ENCODE measurements around the gene KRT5. TPM values are rescaled to one million over a fixed set of nuclear protein-coding genes. Genes with fewer than 3 reads are reported as not detected.

Gene KRT5
- 0.36 TPM in 1 of 2 replicates, not detected in the other for total RNA-seq

- no peak within 1 kb of the TSS for H3K4me3 ChIP-seq (ENCODE audit: insufficient read depth, low read length)
- no peak within 1 kb of the TSS for H3K4me2 ChIP-seq (ENCODE audit: insufficient read depth, low read length)
- H3K79me2 ChIP-seq (ENCODE audit: insufficient read depth, low read length) = no peaks in the 10 kb centered on the region
- H3K9me3 ChIP-seq (ENCODE audit: low read depth, low read length) = no peaks in the 10 kb centered on the region
- peaks cover 5% of the 10 kb centered on the region for H3K4me1 ChIP-seq (ENCODE audit: insufficient read depth, low read length)
- no peak within 1 kb of the TSS for H2AFZ ChIP-seq (ENCODE audit: low read length)
- no peak for DNase-seq (ENCODE audit: insufficient read length, low spot score, missing footprints)
- H3K36me3 ChIP-seq (ENCODE audit: insufficient read depth, low read length) = no peaks in the 10 kb centered on the region
- no peaks in the 10 kb centered on the region for H4K20me1 ChIP-seq (ENCODE audit: insufficient read depth, low read length)
- TF ChIP-seq CTCF (IDR thresholded peaks at IDR 0.05; ENCODE audit: extremely low read depth, low read depth, low read length) = no peak
- peaks cover 35% of the 10 kb centered on the region for H3K27me3 ChIP-seq (ENCODE audit: insufficient read depth, low read length)
- no peak within 1 kb of the TSS for H3K27ac ChIP-seq (ENCODE audit: low read depth, low read length)
Observed at GRCh38 chr12:52519826-52520662, at the start of gene KRT5. KRT5 (minus strand) TSS chr12:52520394; CDS start chr12:52520296, 98 bp downstream.

- H3K27me3 ChIP-seq (ENCODE audit: insufficient read depth, low read length) = peaks cover 75% of the 10 kb centered on the region
- no peaks in the 10 kb centered on the region for H3K4me1 ChIP-seq (ENCODE audit: insufficient read depth, low read length)
- no peak for TF ChIP-seq CTCF (IDR thresholded peaks at IDR 0.05; ENCODE audit: extremely low read depth, low read depth, low read length)
- DNase-seq (ENCODE audit: insufficient read length, low spot score, missing footprints) = peak; percentile 17
- no peak overlapping the region for H3K4me3 ChIP-seq (ENCODE audit: insufficient read depth, low read length)
- H3K9me3 ChIP-seq (ENCODE audit: low read depth, low read length) = no peaks in the 10 kb centered on the region
- H3K27ac ChIP-seq (ENCODE audit: low read depth, low read length) = no peak overlapping the region
- H3K36me3 ChIP-seq (ENCODE audit: insufficient read depth, low read length) = no peaks in the 10 kb centered on the region
- H4K20me1 ChIP-seq (ENCODE audit: insufficient read depth, low read length) = no peaks in the 10 kb centered on the region
- no peak overlapping the region for H3K4me2 ChIP-seq (ENCODE audit: insufficient read depth, low read length)
- H2AFZ ChIP-seq (ENCODE audit: low read length) = no peak overlapping the region
- no peaks in the 10 kb centered on the region for H3K79me2 ChIP-seq (ENCODE audit: insufficient read depth, low read length)
Observed at GRCh38 chr12:52568111-52568510, 47.9 kb upstream of the KRT5 start.

- H4K20me1 ChIP-seq (ENCODE audit: insufficient read depth, low read length) = no peaks in the 10 kb centered on the region
- no peak overlapping the region for H3K4me2 ChIP-seq (ENCODE audit: insufficient read depth, low read length)
- no peak for TF ChIP-seq CTCF (IDR thresholded peaks at IDR 0.05; ENCODE audit: extremely low read depth, low read depth, low read length)
- peak; percentile 6 for DNase-seq (ENCODE audit: insufficient read length, low spot score, missing footprints)
- H3K4me1 ChIP-seq (ENCODE audit: insufficient read depth, low read length) = no peaks in the 10 kb centered on the region
- no peak overlapping the region for H3K27ac ChIP-seq (ENCODE audit: low read depth, low read length)
- H3K9me3 ChIP-seq (ENCODE audit: low read depth, low read length) = no peaks in the 10 kb centered on the region
- peaks cover 71% of the 10 kb centered on the region for H3K27me3 ChIP-seq (ENCODE audit: insufficient read depth, low read length)
- H3K4me3 ChIP-seq (ENCODE audit: insufficient read depth, low read length) = no peak overlapping the region
- no peaks in the 10 kb centered on the region for H3K36me3 ChIP-seq (ENCODE audit: insufficient read depth, low read length)
- H2AFZ ChIP-seq (ENCODE audit: low read length) = no peak overlapping the region
- H3K79me2 ChIP-seq (ENCODE audit: insufficient read depth, low read length) = no peaks in the 10 kb centered on the region
Observed at GRCh38 chr12:52566847-52567291, 46.7 kb upstream of the KRT5 start.

- Histone ChIP-seq H2AFZ (ENCODE audit: low read length) (no peak overlapping the region), H3K9me3 (ENCODE audit: low read depth, low read length) (no peaks in the 10 kb centered on the region), H3K4me3 (ENCODE audit: insufficient read depth, low read length) (no peak overlapping the region), H3K4me2 (ENCODE audit: insufficient read depth, low read length) (no peak overlapping the region), H3K4me1 (ENCODE audit: insufficient read depth, low read length) (no peaks in the 10 kb centered on the region), H3K27me3 (ENCODE audit: insufficient read depth, low read length) (peaks cover 60% of the 10 kb centered on the region), H3K79me2 (ENCODE audit: insufficient read depth, low read length) (no peaks in the 10 kb centered on the region), H3K36me3 (ENCODE audit: insufficient read depth, low read length) (no peaks in the 10 kb centered on the region), H4K20me1 (ENCODE audit: insufficient read depth, low read length) (no peaks in the 10 kb centered on the region), H3K27ac (ENCODE audit: low read depth, low read length) (no peak overlapping the region)
- no peak for TF ChIP-seq CTCF (IDR thresholded peaks at IDR 0.05; ENCODE audit: extremely low read depth, low read depth, low read length)
- no peak for DNase-seq (ENCODE audit: insufficient read length, low spot score, missing footprints)
Observed at GRCh38 chr12:52564582-52564981, 44.4 kb upstream of the KRT5 start.
